Superior temporal gyrus (tissue), 1 donor: ENCODE measurements around the gene RCL1.
"Not testable (repeated sequence)": the region's sequence is repeated elsewhere in the genome, so short reads cannot be mapped to it uniquely, and the experiment has no call there.

Experiments
- DNase-seq: peaks from one replicate; pipeline ENCODE4 v3.0.0-alpha.2; 2016; ENCODE audit errors: extremely low spot score

The RCL1 gene

GRCh38 chr9:4879115-4879558 lies 86.4 kb downstream of the RCL1 start:
- DNase-seq = no peak

GRCh38 chr9:4883326-4883873 lies 90.7 kb downstream of the RCL1 start:
- DNase-seq = no peak

GRCh38 chr9:4886698-4887097 lies 94.0 kb downstream of the RCL1 start:
- DNase-seq = no peak

GRCh38 chr9:4887556-4887955 lies 94.8 kb downstream of the RCL1 start:
- peak; percentile 66 for DNase-seq

- DNase-seq = no peak
Observed at GRCh38 chr9:4890242-4890641, 97.5 kb downstream of the RCL1 start.

GRCh38 chr9:4890929-4891328 lies 98.2 kb downstream of the RCL1 start:
- no peak for DNase-seq

GRCh38 chr9:4891674-4892073 lies 98.9 kb downstream of the RCL1 start:
- DNase-seq = no peak

GRCh38 chr9:4892501-4893194 lies 99.9 kb downstream of the RCL1 start:
- no peak for DNase-seq

GRCh38 chr9:4894076-4894475 lies 101.3 kb downstream of the RCL1 start:
- DNase-seq = no peak

GRCh38 chr9:4899853-4900252 lies 107.1 kb downstream of the RCL1 start:
- DNase-seq = not testable (repeated sequence)

GRCh38 chr9:4901401-4902134 lies 108.8 kb downstream of the RCL1 start:
- not testable (repeated sequence) for DNase-seq

GRCh38 chr9:4902135-4902475 lies 109.4 kb downstream of the RCL1 start:
- DNase-seq = no peak

GRCh38 chr9:4904322-4905134 lies 111.8 kb downstream of the RCL1 start:
- DNase-seq = no peak

- DNase-seq = no peak
Observed at GRCh38 chr9:4905135-4905490, 112.4 kb downstream of the RCL1 start.
